Heart left ventricle (tissue), 13 donors: ENCODE data around the gene SSH2.

Source experiments
- CTCF ChIP-seq, 12 donors: fragments of 200-600 bp; sonication (generic) in 4 of 12; IDR thresholded peaks; one replicate each; pipeline versions ENCODE4 v1.5.0 to v1.8.0; 2018 to 2022; ENCODE audit warnings: antibody characterized with exemption in 12 of 12, mild to moderate bottlenecking in 5 of 12
- POLR2A ChIP-seq, 2 donors: fragments of 450-650 bp; IDR thresholded peaks; one replicate each; pipeline ENCODE4 v1.6.1; 2017; ENCODE audit warnings: antibody characterized with exemption in 2 of 2, mild to moderate bottlenecking in 2 of 2, moderate library complexity in 2 of 2
- donor health status: ischemic (EF 13 %, LVEDD 7.1; RV severe dilation, severe dysfunction).
- donor health status: DM: no; HTN: yes; CAD: no.
- donor health status: DM: no; HTN: no; CAD: no.
- donor health status: ischemic (EF 25% LVEDD 6.9; RV normal size, moderate dysfunction).
- donor health status: ischemic (EF 25% LVEDD 5.7; RV mildly dilated, moderate dysfunction).
- donor health status: ischemic (EF 35%, LVEDD 5.7; RV mildly dilated, moderate dysfunction).
- donor health status: nonischemic (EF 11% LVEDD 7.7; RV severe dilation, severe dysfunction).
- donor health status: DM: yes; HTN: yes; CAD: no.
- donor health status: PGD.
- donor health status: ischemic (EF 29% LVEDD 5.4; RV normal size, mild dysfunction).
- donor health status: nonischemic (EF 23%, LVEDD 6.1; RV moderate dilation, normal function).

- TF ChIP-seq CTCF (IDR thresholded peaks at IDR 0.05) (no peak), POLR2A (IDR thresholded peaks at IDR 0.05) (no peak)
Measured at GRCh38 chr17:29694918-29695563, 235.0 kb downstream of the SSH2 start.
